SK-N-SH (cell line): Measurements from ENCODE around the gene COG2. TPM values are rescaled to one million over a fixed set of nuclear protein-coding genes. Genes with fewer than 3 reads are reported as not detected.

Experiments used
- CTCF ChIA-PET: fragments of 300-600, 350-600 bp; formaldehyde crosslinking; extraction: SDS; loops from one replicate; lab custom pipeline; 2021; lab: Yijun Ruan, JAX
- POLR2A ChIA-PET: fragments of 350-600 bp; sonication (Branson Sonifier 250); formaldehyde crosslinking; extraction: SDS; loops from one replicate; lab custom pipeline; 2020; ENCODE audit warnings: antibody characterized with exemption, inconsistent platforms; lab: Yijun Ruan, JAX
- DNase-seq: peaks from one replicate; pipeline ENCODE4 v3.0.0; 2012
- H2AFZ ChIP-seq: fragments of 200-600 bp; sonication (generic); 2 replicates; pipeline ENCODE4 v1.8.1; 2016; ENCODE audit warnings: antibody characterized with exemption, mild to moderate bottlenecking, low read depth
- H3F3A ChIP-seq: fragments of 200-600 bp; sonication (generic); replicated peaks from 2 replicates; pipeline ENCODE3; 2016; ENCODE audit warnings: antibody characterized with exemption, mild to moderate bottlenecking; ENCODE audit not compliant: insufficient read depth
- H3K27ac ChIP-seq, 2 experiments: fragments of 200-500 bp in 1 of 2; fragments of 200-600 bp in 1 of 2; sonication (Bioruptor generic) in 1 of 2; sonication (generic), shearing (Covaris generic) in 1 of 2; 2 replicates each; pipeline versions ENCODE4 v1.5.1 to v1.6.1; 2014 to 2016; ENCODE audit warnings: low read depth in 2 of 2, inconsistent platforms in 1 of 2, low read length in 1 of 2, mild to moderate bottlenecking in 1 of 2, mixed read lengths in 1 of 2
- H3K27me3 ChIP-seq: fragments of 200-600 bp; sonication (generic), shearing (Covaris generic); 2 replicates; pipeline ENCODE4 v1.6.1; 2016; ENCODE audit warnings: mixed run types; ENCODE audit not compliant: insufficient read depth
- H3K36me3 ChIP-seq, 2 experiments: fragments of 200-500 bp in 1 of 2; fragments of 200-600 bp in 1 of 2; sonication (Bioruptor generic) in 1 of 2; sonication (generic) in 1 of 2; replicated peaks in 1 of 2; 2 replicates each; pipeline versions ENCODE3 to v1.5.1; 2014 to 2016; ENCODE audit warnings: low read length in 1 of 2, mild to moderate bottlenecking in 1 of 2; ENCODE audit not compliant: insufficient read depth in 2 of 2, control insufficient read depth in 1 of 2
- H3K4me1 ChIP-seq, 2 experiments: fragments of 200-500 bp in 1 of 2; fragments of 200-600 bp in 1 of 2; sonication (Bioruptor generic) in 1 of 2; sonication (generic), shearing (Covaris generic) in 1 of 2; 2 replicates each; pipeline versions ENCODE4 v1.5.1 to v1.6.1; 2014 to 2016; ENCODE audit warnings: low read depth in 1 of 2, low read length in 1 of 2, mixed run types in 1 of 2; ENCODE audit not compliant: insufficient read depth in 2 of 2, control insufficient read depth in 1 of 2
- H3K4me2 ChIP-seq: fragments of 200-600 bp; sonication (generic), shearing (Covaris generic); 2 replicates; pipeline ENCODE4 v1.6.1; 2017; ENCODE audit warnings: mixed run types
- H3K4me3 ChIP-seq, 2 experiments: fragments of 200-500 bp in 1 of 2; fragments of 200-600 bp in 1 of 2; sonication (Bioruptor generic) in 1 of 2; sonication (generic), shearing (Covaris generic) in 1 of 2; 2 replicates each; pipeline versions ENCODE4 v1.5.1 to v1.8.1; 2014 to 2016; ENCODE audit warnings: low read depth in 2 of 2, inconsistent platforms in 1 of 2, low read length in 1 of 2, mild to moderate bottlenecking in 1 of 2, mixed read lengths in 1 of 2, moderate library complexity in 1 of 2
- H3K79me2 ChIP-seq: fragments of 200-600 bp; sonication (generic); 2 replicates; pipeline ENCODE4 v1.8.1; 2017; ENCODE audit warnings: mild to moderate bottlenecking; ENCODE audit not compliant: insufficient read depth
- H3K9ac ChIP-seq: fragments of 200-600 bp; sonication (generic); 2 replicates; pipeline ENCODE4 v1.6.1; 2017; ENCODE audit warnings: mixed run types
- H3K9me2 ChIP-seq: fragments of 200-600 bp; sonication (generic); 2 replicates; pipeline ENCODE4 v1.6.1; 2017; ENCODE audit warnings: mixed run types
- H3K9me3 ChIP-seq: fragments of 200-600 bp; sonication (generic); 2 replicates; pipeline ENCODE4 v1.6.1; 2017; ENCODE audit warnings: mixed run types, mild to moderate bottlenecking, moderate library complexity
- H4K20me1 ChIP-seq: fragments of 200-600 bp; sonication (generic); 2 replicates; pipeline ENCODE4 v1.6.1; 2017; ENCODE audit warnings: mild to moderate bottlenecking, mixed run types; ENCODE audit not compliant: insufficient read depth
- CHD2 ChIP-seq: fragments of 150-350 bp; IDR thresholded peaks from 2 replicates; pipeline ENCODE4 v1.6.1; 2018; ENCODE audit warnings: low read length; ENCODE audit not compliant: partially characterized antibody
- ELF1 ChIP-seq: IDR thresholded peaks from 2 replicates; pipeline ENCODE4 v1.4.0; 2012
- EP300 ChIP-seq, 2 experiments: IDR thresholded peaks; 2 replicates each; pipeline versions ENCODE4 v1.4.0 to v1.6.1; 2012; ENCODE audit warnings: borderline replicate concordance in 1 of 2, low read depth in 1 of 2, low read length in 1 of 2
- EZH2phosphoT487 ChIP-seq: fragments of 200-600 bp; sonication (generic); IDR thresholded peaks from 2 replicates; pipeline ENCODE4 v1.6.1; 2017; ENCODE audit warnings: low read depth, mixed run types, mild to moderate bottlenecking, antibody characterized with exemption, moderate library complexity, borderline replicate concordance
- FOSL2 ChIP-seq: IDR thresholded peaks from 2 replicates; pipeline ENCODE4 v1.4.0; 2012; ENCODE audit warnings: low read depth, mild to moderate bottlenecking, moderate library complexity, borderline replicate concordance
- FOXJ3 ChIP-seq: sonication (generic); formaldehyde crosslinking; IDR thresholded peaks from 2 replicates; pipeline ENCODE4 v1.5.1; 2020; ENCODE audit warnings: mild to moderate bottlenecking, missing genetic modification reagents
- MXI1 ChIP-seq: IDR thresholded peaks from 2 replicates; pipeline ENCODE4 v1.6.1; 2012; ENCODE audit warnings: mild to moderate bottlenecking, low read depth, low read length, improper control_type of control experiment
- NFIC ChIP-seq: IDR thresholded peaks from 2 replicates; pipeline ENCODE4 v1.4.0; 2012; ENCODE audit warnings: borderline replicate concordance
- POLR2AphosphoS5 ChIP-seq: IDR thresholded peaks from 2 replicates; pipeline ENCODE4 v1.6.1; 2012; ENCODE audit warnings: low read depth, low read length
- RCOR1 ChIP-seq: fragments of 150-350 bp; IDR thresholded peaks from 2 replicates; pipeline ENCODE4 v1.6.1; 2017; ENCODE audit warnings: antibody characterized with exemption, low read length
- RXRA ChIP-seq: IDR thresholded peaks from 2 replicates; pipeline ENCODE4 v1.4.0; 2012; ENCODE audit warnings: low read depth, mild to moderate bottlenecking, borderline replicate concordance
- SIN3A ChIP-seq: IDR thresholded peaks from 2 replicates; pipeline ENCODE4 v1.6.1; 2012; ENCODE audit warnings: low read depth, mild to moderate bottlenecking, low read length, moderate library complexity, borderline replicate concordance
- TAF1 ChIP-seq: IDR thresholded peaks from 2 replicates; pipeline ENCODE4 v1.6.1; 2012; ENCODE audit warnings: low read depth, mild to moderate bottlenecking, low read length, moderate library complexity, borderline replicate concordance
- TEAD4 ChIP-seq: IDR thresholded peaks from 2 replicates; pipeline ENCODE4 v1.4.0; 2012; ENCODE audit warnings: mild to moderate bottlenecking, borderline replicate concordance; ENCODE audit not compliant: insufficient read depth
- USF1 ChIP-seq: IDR thresholded peaks from 2 replicates; pipeline ENCODE4 v1.4.0; 2012; ENCODE audit warnings: low read depth, borderline replicate concordance
- USF2 ChIP-seq: fragments of 150-350 bp; IDR thresholded peaks from 2 replicates; pipeline ENCODE4 v1.6.1; 2017; ENCODE audit warnings: antibody characterized with exemption, low read length, low read depth, borderline replicate concordance
- ZBTB33 ChIP-seq: IDR thresholded peaks from 2 replicates; pipeline ENCODE4 v1.4.0; 2012; ENCODE audit warnings: low read depth, borderline replicate concordance
- WGBS: methylation state at CpG from one replicate; pipeline ENCODE4 v1.1.6; 2017; ENCODE audit warnings: low lambda C conversion rate; 5-methylcytosine and 5-hydroxymethylcytosine counted together
- polyA plus RNA-seq, 3 experiments: library from polyadenylated mRNA; depleted of rRNA; stranded (reverse); fragments of >200 nt; gene quantifications; 2 replicates each; pipeline ENCODE4 v1.2.3, GENCODE V29; 2012
- TF ChIP-seq, protein P1 (sequence below): fragments of 150-350 bp; IDR thresholded peaks from 2 replicates; pipeline ENCODE4 v1.6.1; 2016; ENCODE audit warnings: mild to moderate bottlenecking, low read depth, low read length
- TF ChIP-seq, protein P2 (sequence below): IDR thresholded peaks from 2 replicates; pipeline ENCODE4; 2012
- TF ChIP-seq, protein P3 (sequence below): fragments of 200-600 bp; sonication (generic); IDR thresholded peaks from 2 replicates; pipeline ENCODE4 v1.6.1; 2017; ENCODE audit warnings: antibody characterized with exemption, mild to moderate bottlenecking, moderate library complexity

COG2 gene
- polyA plus RNA-seq, 1 of the 3 experiments (the other 2 are of a cell fraction): 11.0 TPM

GRCh38 chr1:230739564-230740290 is 97.4 kb downstream of the COG2 start:
- Histone ChIP-seq H3K4me3 (no peak overlapping the region), H2AFZ (no peak overlapping the region), H3K9me3 (no peaks in the 10 kb centered on the region), H3F3A (no peaks in the 10 kb centered on the region), H3K4me1 (peaks cover 0 to 14% of the 10 kb centered on the region in 2 experiments; a peak in 1 of 4 replicates), H4K20me1 (no peaks in the 10 kb centered on the region), H3K27me3 (no peaks in the 10 kb centered on the region), H3K79me2 (no peaks in the 10 kb centered on the region), H3K4me2 (no peak overlapping the region), H3K9me2 (no peaks in the 10 kb centered on the region), H3K36me3 (no peaks in the 10 kb centered on the region), H3K27ac (no peak overlapping the region), H3K9ac (no peak overlapping the region)
- ChIA-PET CTCF (no interaction called here), POLR2A (no interaction called here)
- DNase-seq: no peak
- TF ChIP-seq EP300 (IDR thresholded peaks at IDR 0.05; ENCODE audit: borderline replicate concordance in 1 of 2, low read depth in 1 of 2, low read length in 1 of 2) (no peak), CHD2 (no peak), FOSL2 (no peak), FOXJ3 (CRISPR knock-in tag) (no peak), SIN3A (no peak), TEAD4 (no peak), EZH2phosphoT487 (no peak), NFIC (no peak), MXI1 (no peak), RXRA (no peak), ELF1 (no peak), TAF1 (no peak), POLR2AphosphoS5 (no peak), RCOR1 (no peak), ZBTB33 (no peak), USF1 (no peak), USF2 (no peak)
- TF ChIP-seq, protein P1, sequence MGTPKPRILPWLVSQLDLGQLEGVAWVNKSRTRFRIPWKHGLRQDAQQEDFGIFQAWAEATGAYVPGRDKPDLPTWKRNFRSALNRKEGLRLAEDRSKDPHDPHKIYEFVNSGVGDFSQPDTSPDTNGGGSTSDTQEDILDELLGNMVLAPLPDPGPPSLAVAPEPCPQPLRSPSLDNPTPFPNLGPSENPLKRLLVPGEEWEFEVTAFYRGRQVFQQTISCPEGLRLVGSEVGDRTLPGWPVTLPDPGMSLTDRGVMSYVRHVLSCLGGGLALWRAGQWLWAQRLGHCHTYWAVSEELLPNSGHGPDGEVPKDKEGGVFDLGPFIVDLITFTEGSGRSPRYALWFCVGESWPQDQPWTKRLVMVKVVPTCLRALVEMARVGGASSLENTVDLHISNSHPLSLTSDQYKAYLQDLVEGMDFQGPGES: no peak
- TF ChIP-seq, protein P2, sequence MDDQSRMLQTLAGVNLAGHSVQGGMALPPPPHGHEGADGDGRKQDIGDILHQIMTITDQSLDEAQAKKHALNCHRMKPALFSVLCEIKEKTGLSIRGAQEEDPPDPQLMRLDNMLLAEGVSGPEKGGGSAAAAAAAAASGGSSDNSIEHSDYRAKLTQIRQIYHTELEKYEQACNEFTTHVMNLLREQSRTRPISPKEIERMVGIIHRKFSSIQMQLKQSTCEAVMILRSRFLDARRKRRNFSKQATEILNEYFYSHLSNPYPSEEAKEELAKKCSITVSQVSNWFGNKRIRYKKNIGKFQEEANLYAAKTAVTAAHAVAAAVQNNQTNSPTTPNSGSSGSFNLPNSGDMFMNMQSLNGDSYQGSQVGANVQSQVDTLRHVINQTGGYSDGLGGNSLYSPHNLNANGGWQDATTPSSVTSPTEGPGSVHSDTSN: no peak
- TF ChIP-seq, protein P3, sequence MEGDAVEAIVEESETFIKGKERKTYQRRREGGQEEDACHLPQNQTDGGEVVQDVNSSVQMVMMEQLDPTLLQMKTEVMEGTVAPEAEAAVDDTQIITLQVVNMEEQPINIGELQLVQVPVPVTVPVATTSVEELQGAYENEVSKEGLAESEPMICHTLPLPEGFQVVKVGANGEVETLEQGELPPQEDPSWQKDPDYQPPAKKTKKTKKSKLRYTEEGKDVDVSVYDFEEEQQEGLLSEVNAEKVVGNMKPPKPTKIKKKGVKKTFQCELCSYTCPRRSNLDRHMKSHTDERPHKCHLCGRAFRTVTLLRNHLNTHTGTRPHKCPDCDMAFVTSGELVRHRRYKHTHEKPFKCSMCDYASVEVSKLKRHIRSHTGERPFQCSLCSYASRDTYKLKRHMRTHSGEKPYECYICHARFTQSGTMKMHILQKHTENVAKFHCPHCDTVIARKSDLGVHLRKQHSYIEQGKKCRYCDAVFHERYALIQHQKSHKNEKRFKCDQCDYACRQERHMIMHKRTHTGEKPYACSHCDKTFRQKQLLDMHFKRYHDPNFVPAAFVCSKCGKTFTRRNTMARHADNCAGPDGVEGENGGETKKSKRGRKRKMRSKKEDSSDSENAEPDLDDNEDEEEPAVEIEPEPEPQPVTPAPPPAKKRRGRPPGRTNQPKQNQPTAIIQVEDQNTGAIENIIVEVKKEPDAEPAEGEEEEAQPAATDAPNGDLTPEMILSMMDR: no peak
- 76% methylated on average over 12 of the region's 12 CpGs for WGBS
